H4 (cell line): ENCODE measurements around the gene TNPO3. TPM values are rescaled to one million over a fixed set of nuclear protein-coding genes. Genes with fewer than 3 reads are reported as not detected.
A peak's percentile ranks its signal among the peaks of the same experiment; 100 is the strongest.

ENCODE experiments used
- DNase-seq: peaks from one replicate; pipeline ENCODE4 v3.0.0-alpha.2; 2015; ENCODE audit warnings: low spot score
- total RNA-seq: library from RNA; depleted of rRNA; stranded (reverse); fragments of >200 nt; shearing (Covaris generic); gene quantifications from 2 replicates; pipeline ENCODE4 v1.2.3, GENCODE V29; 2014; rRNA removed

TNPO3 gene
- total RNA-seq, 1 experiment from 2014 or later, result 57.5 TPM

DNA sequence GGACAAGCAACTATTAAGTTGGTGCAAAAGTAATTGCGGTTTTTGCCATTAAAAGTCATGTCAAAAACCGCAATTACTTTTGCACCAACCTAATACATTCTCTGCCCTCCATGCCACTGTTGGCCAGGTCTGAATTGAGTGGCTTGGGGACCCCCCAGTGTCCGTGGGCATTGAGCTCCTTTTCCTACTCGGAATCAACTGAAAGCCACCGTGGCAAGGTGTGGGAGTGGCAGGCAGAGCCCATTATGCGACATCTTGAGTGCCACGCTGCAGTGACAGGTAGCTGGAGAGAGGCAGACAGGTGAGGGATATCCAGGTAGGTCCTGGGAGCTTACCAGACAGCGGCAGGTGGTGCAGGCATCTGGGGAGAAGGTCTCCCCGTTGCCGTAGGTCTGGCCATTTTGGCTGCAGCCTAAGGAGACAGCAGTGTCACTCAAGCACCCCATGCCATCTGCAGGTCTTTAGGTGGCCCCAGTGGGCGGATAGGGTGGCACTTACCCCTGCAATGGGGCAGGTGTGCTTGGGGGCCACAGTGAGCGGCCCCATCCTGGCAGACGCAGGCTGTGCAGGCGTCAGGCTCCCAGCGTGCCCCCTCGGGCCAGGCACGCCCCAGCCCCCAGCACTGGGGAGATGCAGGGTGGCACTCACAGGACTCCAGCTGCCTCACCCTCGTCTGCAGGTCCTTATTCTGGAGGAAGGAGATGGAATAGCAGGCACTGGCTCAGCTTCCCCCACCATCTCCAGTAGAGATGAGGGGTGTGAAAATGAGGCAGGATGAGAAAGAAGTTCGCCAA lies 147.9 kb downstream of the TNPO3 start:
- DNase-seq, result no peak

- no peak for DNase-seq
Measured at GRCh38 chr7:128906001-128906765, 148.7 kb downstream of the TNPO3 start.

- DNase-seq, result peak; percentile 58
Measured at GRCh38 chr7:128904381-128905197, 150.3 kb downstream of the TNPO3 start.

Other genes with a start within 250 kb of the TNPO3 start
- gene FLNC, start 224.7 kb downstream of the TNPO3 start, total RNA-seq, result 0.10 and 0.14 TPM in 2 replicates
- gene ATP6V1F, start 192.3 kb downstream of the TNPO3 start, total RNA-seq, result 119 and 124 TPM in 2 replicates
- not detected in 2 replicates for gene KCP, start 144.4 kb downstream of the TNPO3 start, total RNA-seq
- gene IRF5, start 117.2 kb downstream of the TNPO3 start, total RNA-seq, result 2.6 and 8.0 TPM in 2 replicates
- 9.4 and 11.2 TPM in 2 replicates for gene TSPAN33, start 89.6 kb upstream of the TNPO3 start, total RNA-seq
- 13.5 and 15.5 TPM in 2 replicates for gene SMO, start 133.5 kb upstream of the TNPO3 start, total RNA-seq
- gene AHCYL2, start 169.9 kb upstream of the TNPO3 start, total RNA-seq, result 7.4 and 10.1 TPM in 2 replicates